Spinal cord (tissue), 10 donors: ENCODE data around the gene CHKB. TPM values are rescaled to one million over a fixed set of nuclear protein-coding genes. Genes with fewer than 3 reads are reported as not detected.
"Not testable (repeated sequence)": the region's sequence is repeated elsewhere in the genome, so short reads cannot be mapped to it uniquely, and the experiment has no call there.

Experiments
- DNase-seq, 6 donors: peaks; one replicate each; pipeline versions ENCODE4 v3.0.0 to v3.0.0-alpha.2; 2013 to 2015; ENCODE audit warnings: low spot score in 6 of 6, low read depth in 4 of 6
- H3K27ac ChIP-seq: one replicate; pipeline ENCODE4 v1.5.1; 2013; ENCODE audit warnings: low read depth, low read length, control low read depth
- H3K27me3 ChIP-seq: one replicate; pipeline ENCODE4 v1.6.1; 2013; ENCODE audit warnings: low read length; ENCODE audit not compliant: control insufficient read depth, insufficient read depth
- H3K36me3 ChIP-seq: one replicate; pipeline ENCODE4 v1.6.1; 2013; ENCODE audit warnings: low read length; ENCODE audit not compliant: control insufficient read depth, insufficient read depth
- H3K4me1 ChIP-seq: one replicate; pipeline ENCODE4 v1.6.1; 2013; ENCODE audit warnings: low read length; ENCODE audit not compliant: control insufficient read depth, insufficient read depth
- H3K4me3 ChIP-seq: one replicate; pipeline ENCODE4 v1.5.1; 2013; ENCODE audit warnings: low read depth, low read length, control low read depth
- H3K9me3 ChIP-seq: one replicate; pipeline ENCODE4 v1.6.1; 2013; ENCODE audit warnings: low read length; ENCODE audit not compliant: control insufficient read depth, insufficient read depth
- WGBS: methylation state at CpG from one replicate; pipeline ENCODE4 v1.1.5; 2013; ENCODE audit warnings: missing lambda C conversion rate; ENCODE audit not compliant: insufficient coverage; 5-methylcytosine and 5-hydroxymethylcytosine counted together
- polyA plus RNA-seq, 2 donors: library from polyadenylated mRNA; unstranded; fragments of 120-200 nt; gene quantifications; one replicate each; pipeline ENCODE4 v1.2.1, GENCODE V29; 2013; ENCODE audit not compliant: insufficient read length in 2 of 2
- total RNA-seq, 2 donors: library from RNA; depleted of rRNA in 1 of 2; stranded (reverse); fragments of 120-200 nt in 1 of 2; fragments of >200 nt in 1 of 2; gene quantifications; one replicate each; pipeline versions ENCODE4 v1.2.3 to v1.2.4, GENCODE V29; 2013 to 2014
- donor health status: healthy.

CHKB gene
- total and polyA plus RNA-seq, 4 donors, result 28.8 to 89.6 (median 84.9) TPM

DNA sequence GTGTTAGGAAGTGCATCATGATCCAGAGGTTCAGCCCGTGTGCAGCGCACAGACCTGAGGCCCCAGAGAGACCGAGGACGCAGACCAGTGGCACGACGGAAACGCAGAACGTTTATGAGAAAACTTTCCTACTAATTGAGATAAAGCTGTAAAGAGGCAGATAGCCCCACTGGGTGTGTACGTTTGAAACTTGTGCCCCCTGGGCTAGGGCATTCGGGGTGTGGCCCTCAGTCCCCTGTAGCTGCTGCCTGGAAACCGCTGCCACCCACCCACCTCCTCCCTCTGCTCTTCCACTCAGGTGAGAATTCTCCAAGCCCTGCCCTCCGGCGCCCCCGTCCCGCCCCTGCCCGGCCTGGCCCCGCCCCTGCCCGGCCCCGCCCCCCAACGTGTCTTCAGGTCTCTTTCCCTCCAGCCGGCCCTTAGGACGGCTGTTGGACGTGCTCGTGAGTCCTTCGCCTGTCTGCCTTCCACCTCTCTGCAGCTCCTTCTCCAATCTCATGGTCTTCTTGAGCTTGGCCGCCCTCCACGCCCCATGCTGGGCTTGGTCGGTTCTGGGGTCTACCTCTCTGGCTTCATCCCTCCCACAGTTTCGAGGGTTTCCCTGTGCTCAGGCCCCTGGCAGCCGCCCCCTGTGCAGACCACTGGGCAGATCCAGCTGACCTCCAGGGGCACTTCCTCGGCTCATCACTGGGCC lies 30.0 kb upstream of the CHKB start:
- H3K9me3 ChIP-seq, result no peaks in the 10 kb centered on the region
- no peak overlapping the region for H3K4me3 ChIP-seq
- no peak for DNase-seq
- H3K27me3 ChIP-seq, result no peaks in the 10 kb centered on the region
- whole genome bisulfite sequencing, result 35% methylated on average over 27 of the region's 31 CpGs
- no peak overlapping the region for H3K27ac ChIP-seq
- H3K4me1 ChIP-seq, result no peaks in the 10 kb centered on the region
- peaks cover 52% of the 10 kb centered on the region for H3K36me3 ChIP-seq

DNA sequence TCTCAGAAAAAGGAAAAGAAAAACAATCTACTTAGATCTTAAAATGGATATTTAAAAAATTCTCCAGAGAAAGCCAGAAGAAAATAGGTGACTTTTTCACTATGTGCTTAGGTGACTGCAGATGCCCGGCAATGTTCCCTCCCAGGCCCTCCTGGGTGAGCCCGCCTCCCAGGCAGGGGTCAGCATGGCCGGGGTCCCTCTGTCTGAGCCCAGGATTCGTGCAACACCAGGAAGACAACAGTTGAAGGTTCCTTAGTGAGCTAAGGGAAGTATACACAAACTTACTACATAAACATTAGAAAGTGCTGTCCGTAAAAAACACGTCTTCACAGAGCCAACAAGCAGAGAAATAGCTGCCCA lies 29.5 kb upstream of the CHKB start:
- whole genome bisulfite sequencing, result 68% methylated on average over 2 of the region's 6 CpGs
- no peaks in the 10 kb centered on the region for H3K4me1 ChIP-seq
- peaks cover 57% of the 10 kb centered on the region for H3K36me3 ChIP-seq
- no peak overlapping the region for H3K4me3 ChIP-seq
- no peaks in the 10 kb centered on the region for H3K27me3 ChIP-seq
- no peak for DNase-seq
- no peaks in the 10 kb centered on the region for H3K9me3 ChIP-seq
- no peak overlapping the region for H3K27ac ChIP-seq

DNA sequence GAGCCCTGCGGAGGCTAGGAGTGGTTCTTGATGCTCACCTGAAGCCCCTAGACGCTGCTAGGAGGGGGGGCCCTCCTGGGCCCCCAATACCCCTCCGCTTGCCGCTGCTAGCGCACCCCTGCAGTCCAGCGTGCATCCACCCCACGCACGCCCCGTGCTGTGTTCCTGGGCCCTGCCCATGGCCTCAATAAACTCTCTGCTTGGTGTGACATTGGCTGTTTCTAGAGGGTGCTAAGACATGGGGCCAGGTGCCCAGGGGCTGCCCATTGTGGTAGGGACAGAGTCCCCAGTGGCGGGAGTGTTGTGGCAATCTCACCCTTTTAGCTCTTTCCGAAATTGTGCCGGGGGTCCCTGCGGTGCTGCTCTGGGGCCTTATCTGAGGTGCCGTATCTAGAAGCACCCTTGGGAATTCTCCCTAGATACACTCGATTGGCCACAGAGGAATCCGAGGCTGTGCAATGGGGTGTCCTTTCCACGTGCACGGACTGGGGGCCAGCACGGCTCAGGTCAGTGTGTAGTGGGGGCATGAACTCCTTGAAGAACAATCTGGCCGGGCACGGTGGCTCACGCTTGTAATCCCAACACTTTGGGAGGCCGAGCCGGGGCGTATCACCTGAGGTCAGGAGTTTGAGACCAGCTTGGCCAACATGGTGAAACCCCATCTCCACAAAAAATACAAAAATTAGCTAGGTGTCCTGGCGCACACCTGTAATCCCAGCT lies 28.9 kb upstream of the CHKB start:
- H3K9me3 ChIP-seq, result no peaks in the 10 kb centered on the region
- no peak overlapping the region for H3K27ac ChIP-seq
- WGBS, result 89% methylated on average over 19 of the region's 26 CpGs
- H3K27me3 ChIP-seq, result no peaks in the 10 kb centered on the region
- H3K4me1 ChIP-seq, result no peaks in the 10 kb centered on the region
- no peak overlapping the region for H3K4me3 ChIP-seq
- H3K36me3 ChIP-seq, result peaks cover 64% of the 10 kb centered on the region
- no peak for DNase-seq

DNA sequence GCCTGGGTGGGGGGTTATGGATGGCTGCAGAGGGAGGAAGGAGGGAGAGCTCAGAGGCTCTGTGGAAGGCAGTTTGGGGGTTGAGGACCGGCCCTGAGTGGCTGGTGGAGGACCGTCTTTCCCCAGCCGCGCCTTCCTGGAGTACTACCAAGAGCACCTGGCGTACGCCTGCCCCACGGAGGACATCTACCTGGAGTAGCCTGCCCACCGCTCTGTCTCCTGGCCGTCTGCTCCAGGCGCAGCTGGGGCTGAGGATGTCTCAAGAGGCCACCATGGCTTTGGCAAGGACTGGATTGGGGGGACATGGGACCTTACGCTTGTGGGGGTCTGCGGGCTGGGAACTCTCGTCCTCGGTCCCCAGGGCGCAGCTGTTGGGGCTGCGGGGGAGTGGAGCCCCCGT lies 27.9 kb upstream of the CHKB start:
- WGBS, result 90% methylated on average over 13 of the region's 17 CpGs

DNA sequence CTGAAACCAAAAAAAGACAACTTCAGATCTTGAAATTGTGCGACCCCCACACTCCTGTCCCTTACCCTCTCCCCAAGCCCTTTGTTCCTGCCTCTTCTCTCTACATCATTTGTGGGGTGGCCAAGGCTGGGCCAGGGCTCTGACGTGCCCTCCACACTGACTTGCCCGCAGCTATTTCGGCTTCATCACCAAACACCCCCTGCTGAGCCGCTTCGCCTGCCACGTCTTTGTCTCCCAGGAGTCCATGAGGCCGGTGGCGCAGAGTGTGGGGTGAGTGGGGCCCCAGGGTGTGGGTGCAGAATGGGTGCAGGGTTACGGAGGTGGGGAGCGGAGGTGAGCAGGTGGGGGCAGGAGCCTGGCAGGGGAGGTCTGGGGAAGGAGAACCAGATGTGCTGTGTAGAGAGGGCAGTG lies 27.4 kb upstream of the CHKB start:
- Histone ChIP-seq H3K27ac (no peak overlapping the region), H3K4me3 (no peak overlapping the region), H3K27me3 (no peaks in the 10 kb centered on the region), H3K9me3 (no peaks in the 10 kb centered on the region), H3K4me1 (no peaks in the 10 kb centered on the region), H3K36me3 (peaks cover 78% of the 10 kb centered on the region)
- DNase-seq, result no peak
- 69% methylated on average over 11 of the region's 11 CpGs for WGBS

More for the DNA sequence above, 27.9 kb upstream of the CHKB start:
- Histone ChIP-seq H3K36me3 (peaks cover 73% of the 10 kb centered on the region), H3K4me1 (no peaks in the 10 kb centered on the region), H3K27me3 (no peaks in the 10 kb centered on the region), H3K4me3 (no peak overlapping the region), H3K9me3 (no peaks in the 10 kb centered on the region), H3K27ac (no peak overlapping the region)
- DNase-seq, result no peak

DNA sequence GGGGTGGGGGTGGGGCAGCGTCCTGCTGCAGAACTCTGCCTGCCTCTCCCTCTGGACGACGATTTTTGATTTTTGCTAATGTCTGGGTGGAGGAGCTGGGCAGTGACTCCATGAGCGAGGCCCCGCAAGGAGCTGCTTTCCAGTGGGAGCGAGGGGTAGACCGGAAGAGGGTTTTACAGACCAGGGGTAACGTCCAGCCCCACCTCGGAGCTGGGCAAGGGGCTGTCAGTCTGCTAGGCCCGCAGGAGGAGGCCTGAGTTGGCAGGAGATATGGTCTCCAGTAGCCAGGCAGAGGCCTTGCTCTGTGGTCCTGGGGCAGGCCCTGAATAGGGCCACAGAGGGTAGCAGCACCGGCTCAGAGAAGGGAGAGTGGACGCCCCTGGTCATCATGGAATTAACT lies 26.9 kb upstream of the CHKB start:
- Histone ChIP-seq H3K27me3 (no peaks in the 10 kb centered on the region), H3K27ac (no peak overlapping the region), H3K36me3 (peaks cover 83% of the 10 kb centered on the region), H3K4me3 (no peak overlapping the region), H3K9me3 (no peaks in the 10 kb centered on the region), H3K4me1 (no peaks in the 10 kb centered on the region)
- WGBS, result 87% methylated on average over 12 of the region's 12 CpGs
- no peak for DNase-seq

DNA sequence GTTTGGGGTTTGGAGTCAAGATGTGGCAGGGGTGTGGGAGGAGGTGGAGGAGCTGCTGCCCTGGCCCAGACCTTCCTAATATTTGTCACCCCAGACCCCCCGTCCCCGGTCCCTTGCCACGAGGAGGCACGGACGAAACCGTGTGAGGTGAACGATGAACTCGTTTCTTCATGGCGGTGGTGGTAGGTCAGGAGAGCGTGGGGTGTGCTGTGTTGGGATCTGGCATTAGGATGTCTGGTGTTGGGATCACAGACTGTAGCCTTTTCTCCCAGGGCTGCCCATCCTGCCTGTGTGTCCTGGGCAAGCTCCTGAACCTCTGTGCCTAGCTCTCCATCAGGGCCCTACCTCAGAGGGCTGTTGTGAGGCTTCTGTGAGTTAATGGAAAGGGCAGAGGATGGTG lies 26.3 kb upstream of the CHKB start:
- 88% methylated on average over 7 of the region's 10 CpGs for WGBS
- no peaks in the 10 kb centered on the region for H3K27me3 ChIP-seq
- H3K4me1 ChIP-seq, result no peaks in the 10 kb centered on the region

DNA sequence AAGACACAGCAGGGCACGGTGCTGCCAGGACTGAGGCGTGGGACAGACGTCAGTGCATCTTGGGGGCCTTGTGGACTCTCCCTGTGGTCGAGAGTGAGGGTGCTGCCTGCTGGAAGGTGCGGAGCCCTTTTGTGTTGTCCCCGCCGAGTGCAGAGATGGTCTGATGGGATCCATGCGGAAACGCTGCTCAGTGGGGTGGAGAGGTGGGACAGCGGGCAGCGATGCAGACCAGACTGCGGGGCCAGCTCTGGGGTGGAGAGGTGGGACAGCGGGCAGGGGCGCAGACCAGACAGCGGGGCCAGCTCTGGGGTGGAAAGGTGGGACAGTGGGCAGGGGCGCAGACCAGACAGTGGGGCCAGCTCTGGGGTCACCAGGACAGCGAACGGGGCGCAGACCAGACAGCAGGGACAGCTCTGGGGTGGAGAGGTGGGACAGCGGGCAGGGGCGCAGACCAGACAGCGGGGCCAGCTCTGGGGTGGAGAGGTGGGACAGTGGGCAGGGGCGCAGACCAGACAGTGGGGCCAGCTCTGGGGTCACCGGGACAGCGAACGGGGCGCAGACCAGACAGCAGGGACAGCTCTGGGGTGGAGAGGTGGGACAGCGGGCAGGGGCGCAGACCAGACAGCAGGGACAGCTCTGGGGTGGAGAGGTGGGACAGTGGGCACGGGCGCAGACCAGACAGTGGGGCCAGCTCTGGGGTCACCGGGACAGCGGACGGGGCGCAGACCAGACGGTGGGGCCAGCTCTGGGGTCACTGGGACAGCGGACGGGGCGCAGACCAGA lies 25.6 kb upstream of the CHKB start:
- H3K27me3 ChIP-seq, H3K27ac ChIP-seq, H3K9me3 ChIP-seq, H3K4me3 ChIP-seq, H3K4me1 ChIP-seq, DNase-seq: not testable (repeated sequence)
- WGBS, result 86% methylated on average over 39 of the region's 39 CpGs
- H3K36me3 ChIP-seq, result peaks cover 94% of the 10 kb centered on the region

More for the DNA sequence above, 26.3 kb upstream of the CHKB start:
- Histone ChIP-seq H3K36me3 (peaks cover 87% of the 10 kb centered on the region), H3K27ac (no peak overlapping the region), H3K4me3 (no peak overlapping the region), H3K9me3 (no peaks in the 10 kb centered on the region)
- DNase-seq, result no peak

DNA sequence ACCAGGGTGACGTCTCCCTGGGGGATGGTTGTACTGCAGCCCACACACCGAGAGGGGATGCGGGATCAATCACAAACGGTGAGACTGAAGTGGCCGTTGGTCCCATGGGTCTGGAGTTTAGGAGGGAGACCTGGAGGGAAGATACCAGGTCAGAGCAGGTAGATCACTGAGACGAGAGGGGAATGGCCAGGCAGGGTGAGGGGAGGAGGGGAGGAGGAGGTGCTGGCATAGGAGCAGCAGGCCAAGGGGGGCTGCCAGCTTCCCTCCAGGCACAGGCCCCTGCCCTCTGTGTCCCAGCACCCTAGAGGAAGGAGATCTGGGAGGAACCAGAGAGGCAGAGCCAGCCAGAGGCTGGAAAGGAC lies 25.0 kb upstream of the CHKB start:
- Histone ChIP-seq H3K36me3 (peaks cover 97% of the 10 kb centered on the region), H3K4me3 (no peak overlapping the region), H3K27me3 (no peaks in the 10 kb centered on the region), H3K4me1 (peaks cover 3% of the 10 kb centered on the region), H3K27ac (no peak overlapping the region), H3K9me3 (no peaks in the 10 kb centered on the region)
- 69% methylated on average over 6 of the region's 6 CpGs for WGBS
- no peak for DNase-seq
